Uterus (tissue), 4 donors: ENCODE data around the gene JADE2. TPM values are rescaled to one million over a fixed set of nuclear protein-coding genes. Genes with fewer than 3 reads are reported as not detected.

Experiments used
- DNase-seq, 2 donors: peaks; one replicate each; pipeline ENCODE4 v3.0.0-alpha.2; 2019 to 2020
- H3K27ac ChIP-seq, 2 donors: fragments of 200-600 bp; sonication (generic); 1 replicate in 1 of 2; 2 replicates in 1 of 2; pipeline ENCODE4 v1.5.1; 2016 to 2018
- H3K27me3 ChIP-seq, 2 donors: fragments of 200-600 bp; sonication (generic); one replicate each; pipeline ENCODE4 v1.5.1; 2018 to 2019; ENCODE audit warnings: control low read depth in 1 of 2
- H3K36me3 ChIP-seq, 2 donors: fragments of 200-600 bp; sonication (generic); one replicate each; pipeline ENCODE4 v1.5.1; 2019; ENCODE audit warnings: control low read depth in 1 of 2
- H3K4me1 ChIP-seq, 2 donors: fragments of 200-600 bp; sonication (generic); one replicate each; pipeline ENCODE4 v1.5.1; 2018 to 2019; ENCODE audit warnings: control low read depth in 1 of 2
- H3K4me3 ChIP-seq, 2 donors: fragments of 200-600 bp; sonication (generic); 1 replicate in 1 of 2; 2 replicates in 1 of 2; pipeline ENCODE4 v1.5.1; 2018 to 2019; ENCODE audit warnings: mild to moderate bottlenecking in 1 of 2
- H3K9me3 ChIP-seq, 2 donors: fragments of 200-600 bp; sonication (generic); one replicate each; pipeline ENCODE4 v1.5.1; 2019; ENCODE audit warnings: control low read depth in 1 of 2
- POLR2A ChIP-seq, 2 donors: fragments of 450-650 bp; IDR thresholded peaks; one replicate each; pipeline ENCODE4 v1.6.1; 2016; ENCODE audit warnings: antibody characterized with exemption in 2 of 2, mild to moderate bottlenecking in 1 of 2, moderate library complexity in 1 of 2
- intact Hi-C: fragments of 100-400 bp; cut with DNase I; formaldehyde crosslinking; loops from one replicate; pipeline ENCODE4 v1.15.1; 2023; ENCODE audit warnings: low total_unique reads
- total RNA-seq, 4 donors: library from RNA; depleted of rRNA in 3 of 4; stranded (reverse); fragments of >200 nt in 3 of 4; gene quantifications; one replicate each; pipeline versions ENCODE4 v1.1.0 to v1.2.4, GENCODE V29; 2014 to 2023
- TF ChIP-seq, protein P1 (sequence below), 4 experiments: fragments of 200-600 bp in 2 of 4; fragments of 450-650 bp in 2 of 4; sonication (generic) in 2 of 4; IDR thresholded peaks; one replicate each; pipeline ENCODE4 v1.5.1; 2016 to 2019; ENCODE audit warnings: antibody characterized with exemption in 4 of 4, mild to moderate bottlenecking in 2 of 4, moderate library complexity in 1 of 4
- donor health status: DM: yes; HTN: yes; CAD: no.

The JADE2 gene
- total RNA-seq, 4 donors from 2014 or later = 15.8 to 95.8 (median 16.7) TPM

DNA sequence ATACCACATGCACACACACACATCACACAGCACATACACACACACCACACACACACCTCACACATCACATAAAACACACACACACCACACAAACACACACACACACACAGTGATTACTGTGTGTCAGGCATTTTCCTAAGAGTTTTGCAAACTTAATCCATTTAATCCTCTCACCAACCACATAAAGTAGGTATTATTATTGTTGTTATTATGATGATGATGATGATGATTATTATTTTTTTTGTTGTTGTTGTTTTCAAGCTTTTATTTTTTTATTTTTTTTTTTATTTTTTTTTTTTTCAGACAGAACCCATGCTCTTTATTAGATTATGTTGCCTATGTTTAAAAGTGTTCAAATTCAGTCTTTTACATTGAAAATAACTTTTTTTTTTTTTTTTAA, 31.5 kb downstream of the JADE2 start:
- Histone ChIP-seq H3K4me1 (peaks cover 3 to 14% of the 10 kb centered on the region in 2 donors), H3K27me3 (no peaks in the 10 kb centered on the region), H3K27ac (no peak overlapping the region), H3K4me3 (no peak overlapping the region), H3K9me3 (no peaks in the 10 kb centered on the region), H3K36me3 (no peaks in the 10 kb centered on the region)
- intact Hi-C loops = no loop called here
- no peak for DNase-seq
- TF ChIP-seq, protein P1, sequence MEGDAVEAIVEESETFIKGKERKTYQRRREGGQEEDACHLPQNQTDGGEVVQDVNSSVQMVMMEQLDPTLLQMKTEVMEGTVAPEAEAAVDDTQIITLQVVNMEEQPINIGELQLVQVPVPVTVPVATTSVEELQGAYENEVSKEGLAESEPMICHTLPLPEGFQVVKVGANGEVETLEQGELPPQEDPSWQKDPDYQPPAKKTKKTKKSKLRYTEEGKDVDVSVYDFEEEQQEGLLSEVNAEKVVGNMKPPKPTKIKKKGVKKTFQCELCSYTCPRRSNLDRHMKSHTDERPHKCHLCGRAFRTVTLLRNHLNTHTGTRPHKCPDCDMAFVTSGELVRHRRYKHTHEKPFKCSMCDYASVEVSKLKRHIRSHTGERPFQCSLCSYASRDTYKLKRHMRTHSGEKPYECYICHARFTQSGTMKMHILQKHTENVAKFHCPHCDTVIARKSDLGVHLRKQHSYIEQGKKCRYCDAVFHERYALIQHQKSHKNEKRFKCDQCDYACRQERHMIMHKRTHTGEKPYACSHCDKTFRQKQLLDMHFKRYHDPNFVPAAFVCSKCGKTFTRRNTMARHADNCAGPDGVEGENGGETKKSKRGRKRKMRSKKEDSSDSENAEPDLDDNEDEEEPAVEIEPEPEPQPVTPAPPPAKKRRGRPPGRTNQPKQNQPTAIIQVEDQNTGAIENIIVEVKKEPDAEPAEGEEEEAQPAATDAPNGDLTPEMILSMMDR (IDR thresholded peaks at IDR 0.05) = no peak
- no peak for TF ChIP-seq POLR2A (IDR thresholded peaks at IDR 0.05)

DNA sequence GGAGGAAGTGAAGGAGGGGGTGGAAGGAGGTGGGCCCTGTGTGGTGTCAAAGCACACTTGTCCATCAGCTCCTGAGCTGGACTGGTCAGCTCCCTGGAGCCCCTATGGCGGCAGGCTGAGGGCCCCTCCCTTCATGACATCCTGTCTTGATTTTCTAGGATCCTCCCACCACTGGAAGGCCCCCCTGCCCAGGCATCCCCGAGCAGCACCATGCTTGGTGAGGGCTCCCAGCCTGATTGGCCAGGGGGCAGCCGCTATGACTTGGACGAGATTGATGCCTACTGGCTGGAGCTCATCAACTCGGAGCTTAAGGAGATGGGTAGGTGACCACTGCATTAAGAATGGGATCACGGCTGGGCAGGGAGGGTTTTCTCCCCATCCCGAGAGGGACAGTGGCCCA, 34.2 kb downstream of the JADE2 start:
- Histone ChIP-seq H3K4me3 (no peak overlapping the region), H3K27ac (no peak overlapping the region), H3K4me1 (peaks cover 0 to 3% of the 10 kb centered on the region in 2 donors), H3K27me3 (no peaks in the 10 kb centered on the region), H3K36me3 (no peaks in the 10 kb centered on the region), H3K9me3 (no peaks in the 10 kb centered on the region)
- no peak for TF ChIP-seq POLR2A (IDR thresholded peaks at IDR 0.05)
- TF ChIP-seq, protein P1 (IDR thresholded peaks at IDR 0.05) = no peak
- no peak for DNase-seq
- intact Hi-C loops = no loop called here

DNA sequence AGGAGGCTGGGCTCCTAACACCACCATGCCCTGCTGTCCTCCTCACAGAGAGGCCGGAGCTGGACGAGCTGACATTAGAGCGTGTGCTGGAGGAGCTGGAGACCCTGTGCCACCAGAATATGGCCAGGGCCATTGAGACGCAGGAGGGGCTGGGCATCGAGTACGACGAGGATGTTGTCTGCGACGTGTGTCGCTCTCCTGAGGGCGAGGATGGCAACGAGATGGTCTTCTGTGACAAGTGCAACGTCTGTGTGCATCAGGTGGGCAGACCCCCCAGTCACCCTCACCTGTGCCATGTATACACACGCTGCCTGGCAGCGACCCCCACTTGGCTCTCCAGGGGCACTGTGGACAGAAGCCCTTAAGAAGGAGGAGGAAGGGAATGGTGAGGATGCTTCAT, 35.2 kb downstream of the JADE2 start:
- Histone ChIP-seq H3K9me3 (no peaks in the 10 kb centered on the region), H3K4me1 (no peaks in the 10 kb centered on the region), H3K27me3 (no peaks in the 10 kb centered on the region), H3K4me3 (no peak overlapping the region), H3K27ac (no peak overlapping the region), H3K36me3 (no peaks in the 10 kb centered on the region)
- intact Hi-C loops = no loop called here
- no peak for DNase-seq
- no peak for TF ChIP-seq POLR2A (IDR thresholded peaks at IDR 0.05)
- TF ChIP-seq, protein P1 (IDR thresholded peaks at IDR 0.05) = no peak

DNA sequence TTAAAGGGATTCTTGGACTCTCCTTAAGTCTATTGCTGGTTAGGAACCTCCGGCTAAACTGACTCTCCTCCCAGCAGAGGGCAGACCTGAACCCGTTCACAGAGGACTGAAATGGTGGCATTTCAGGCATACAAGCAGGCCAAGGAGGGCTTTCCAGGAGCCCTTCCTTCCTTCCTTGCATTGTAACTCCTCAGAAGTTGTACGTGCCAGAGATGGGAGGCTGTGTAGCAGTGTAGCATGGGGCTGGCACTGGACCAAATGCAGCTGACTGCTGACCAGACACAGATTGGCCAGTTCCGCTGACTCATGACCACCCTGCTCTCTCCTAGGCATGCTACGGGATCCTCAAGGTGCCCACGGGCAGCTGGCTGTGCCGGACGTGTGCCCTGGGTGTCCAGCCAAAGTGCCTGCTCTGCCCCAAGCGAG, 36.4 kb downstream of the JADE2 start:
- peak in 1 of 2 donors; percentile 65 for DNase-seq
- intact Hi-C loops = no loop called here
- TF ChIP-seq, protein P1 (IDR thresholded peaks at IDR 0.05) = peak in 1 of 4 experiments; percentile 24
- no peak for TF ChIP-seq POLR2A (IDR thresholded peaks at IDR 0.05)
- Histone ChIP-seq H3K27ac (no peak overlapping the region), H3K4me1 (no peaks in the 10 kb centered on the region), H3K9me3 (no peaks in the 10 kb centered on the region), H3K36me3 (no peaks in the 10 kb centered on the region), H3K27me3 (no peaks in the 10 kb centered on the region), H3K4me3 (no peak overlapping the region)

DNA sequence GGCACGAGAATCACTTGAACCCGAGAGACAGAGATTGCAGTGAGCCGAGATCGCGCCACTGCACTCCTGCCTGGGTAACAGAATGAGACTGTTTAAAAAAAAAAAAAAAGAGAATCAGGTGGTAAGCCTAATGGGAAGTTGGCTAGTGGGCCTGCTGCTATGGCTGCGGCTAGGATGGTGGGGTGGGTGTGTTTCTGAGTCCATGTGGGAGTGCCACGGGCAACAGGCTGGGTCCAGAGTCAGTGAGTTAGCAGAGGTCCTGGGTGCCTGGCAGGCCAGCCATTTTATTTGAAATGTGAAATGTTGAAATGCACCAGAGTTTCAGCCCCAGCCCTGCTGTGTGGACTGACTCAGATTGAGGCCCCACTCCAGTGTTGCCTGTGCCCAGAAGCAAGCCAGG, 37.8 kb downstream of the JADE2 start:
- TF ChIP-seq, protein P1 (IDR thresholded peaks at IDR 0.05) = no peak
- TF ChIP-seq POLR2A (IDR thresholded peaks at IDR 0.05) = no peak
- Histone ChIP-seq H3K36me3 (no peaks in the 10 kb centered on the region), H3K27ac (no peak overlapping the region), H3K4me3 (no peak overlapping the region), H3K27me3 (no peaks in the 10 kb centered on the region), H3K4me1 (no peaks in the 10 kb centered on the region), H3K9me3 (no peaks in the 10 kb centered on the region)
- no peak for DNase-seq
- intact Hi-C loops = no loop called here
